ENCODE data around the gene FASN.

DNA sequence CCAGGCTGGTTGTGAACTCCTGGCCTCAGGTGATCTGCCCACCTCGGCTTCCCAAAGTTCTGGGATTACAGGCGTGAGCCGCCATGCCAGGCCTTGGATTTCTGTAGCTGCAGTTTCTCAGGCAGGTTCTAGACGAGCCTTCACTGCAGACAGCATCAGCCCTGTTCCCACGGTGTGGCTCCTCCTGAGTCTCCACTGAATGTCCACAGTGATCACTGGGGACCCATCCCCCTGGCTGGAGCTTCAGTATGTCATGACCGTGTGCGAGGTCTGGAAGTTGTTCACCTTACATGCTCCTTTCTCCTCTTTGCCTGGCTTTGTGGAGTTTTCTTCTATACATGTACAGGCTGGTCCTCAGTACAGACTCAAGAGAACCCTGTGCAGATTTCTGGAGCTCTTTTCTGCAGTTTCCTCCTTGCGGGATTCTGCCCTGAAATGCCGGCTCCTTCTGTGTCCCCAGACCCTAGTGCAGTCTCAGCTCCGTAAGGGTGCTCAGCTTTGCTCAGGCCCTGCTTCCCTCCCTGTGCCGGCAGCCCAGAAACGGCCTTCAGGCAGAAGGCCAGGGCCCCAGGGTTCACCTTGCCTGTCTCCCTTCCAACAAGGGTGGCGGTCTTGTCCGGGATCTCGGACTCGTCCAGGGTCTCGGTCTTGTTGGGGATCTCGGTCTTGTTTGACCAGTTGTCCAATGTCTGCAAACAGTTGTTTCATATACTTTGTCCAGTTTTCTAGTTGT, 14.3 kb upstream of the FASN start:
- TF ChIP-seq CTCF (IDR thresholded peaks at IDR 0.05; ENCODE audit: low read depth, low read length) (no peak), EZH2phosphoT487 (IDR thresholded peaks at IDR 0.05; ENCODE audit: low read depth) (no peak)
